PFSK-1 (cell line): ENCODE data around the gene RNF175.

ENCODE experiments used
- FOXP2 ChIP-seq: optimal IDR thresholded peaks from 2 replicates; pipeline ENCODE3; 2011; ENCODE audit warnings: borderline replicate concordance, control low read depth, inconsistent platforms; ENCODE audit not compliant: insufficient read depth; ENCODE audit errors: extremely low read length, extremely low read depth
- POLR2AphosphoS5 ChIP-seq: IDR thresholded peaks from 2 replicates; pipeline ENCODE4 v1.6.1; 2012; ENCODE audit warnings: low read depth, mild to moderate bottlenecking, control low read depth, low read length, moderate library complexity
- SIN3A ChIP-seq: IDR thresholded peaks from 2 replicates; pipeline ENCODE4 v1.6.1; 2012; ENCODE audit warnings: mild to moderate bottlenecking, low read length, moderate library complexity, borderline replicate concordance; ENCODE audit not compliant: insufficient read depth
- TAF1 ChIP-seq: IDR thresholded peaks from 2 replicates; pipeline ENCODE4 v1.6.1; 2012; ENCODE audit warnings: low read length, control low read depth, borderline replicate concordance; ENCODE audit not compliant: insufficient read depth
- TF ChIP-seq, protein P1 (sequence below), 2 experiments: IDR thresholded peaks; 2 replicates each; pipeline versions ENCODE4 v1.6.1 to v1.8.0; 2011 to 2012; ENCODE audit warnings: low read depth in 2 of 2, low read length in 2 of 2, control low read depth in 1 of 2, inconsistent platforms in 1 of 2, mild to moderate bottlenecking in 1 of 2, moderate library complexity in 1 of 2; ENCODE audit not compliant: insufficient read depth in 1 of 2

RNF175 gene

DNA sequence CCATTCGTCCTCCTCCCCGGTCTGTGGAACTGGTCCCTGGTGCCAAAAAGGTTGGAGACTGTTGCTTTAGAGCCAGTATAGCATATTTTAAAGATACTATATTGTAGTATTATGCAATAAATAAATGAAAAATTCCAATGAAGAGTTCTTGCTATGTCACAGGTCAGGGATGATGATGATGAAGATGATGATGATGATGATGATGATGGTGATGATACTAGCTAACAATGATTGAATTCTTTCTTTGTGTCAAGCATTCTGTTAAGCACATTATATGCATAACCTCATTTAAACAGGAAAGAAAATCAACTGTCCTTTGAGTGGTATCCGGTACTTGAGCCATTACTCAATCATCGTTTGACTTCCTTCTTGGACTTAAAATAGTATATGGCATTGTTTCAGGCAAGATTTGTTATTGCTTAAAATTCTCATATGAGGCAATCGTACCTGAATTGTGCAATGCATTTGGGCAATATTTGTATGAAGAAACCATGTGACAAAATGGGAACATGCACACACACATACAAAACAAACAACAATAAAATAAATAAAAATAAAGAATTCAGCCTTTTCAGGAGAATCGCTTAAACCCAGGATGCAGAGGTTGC is 98.5 kb downstream of the RNF175 start:
- TF ChIP-seq TAF1 (no peak), SIN3A (no peak), POLR2AphosphoS5 (no peak), FOXP2 (no peak)
- TF ChIP-seq, protein P1, sequence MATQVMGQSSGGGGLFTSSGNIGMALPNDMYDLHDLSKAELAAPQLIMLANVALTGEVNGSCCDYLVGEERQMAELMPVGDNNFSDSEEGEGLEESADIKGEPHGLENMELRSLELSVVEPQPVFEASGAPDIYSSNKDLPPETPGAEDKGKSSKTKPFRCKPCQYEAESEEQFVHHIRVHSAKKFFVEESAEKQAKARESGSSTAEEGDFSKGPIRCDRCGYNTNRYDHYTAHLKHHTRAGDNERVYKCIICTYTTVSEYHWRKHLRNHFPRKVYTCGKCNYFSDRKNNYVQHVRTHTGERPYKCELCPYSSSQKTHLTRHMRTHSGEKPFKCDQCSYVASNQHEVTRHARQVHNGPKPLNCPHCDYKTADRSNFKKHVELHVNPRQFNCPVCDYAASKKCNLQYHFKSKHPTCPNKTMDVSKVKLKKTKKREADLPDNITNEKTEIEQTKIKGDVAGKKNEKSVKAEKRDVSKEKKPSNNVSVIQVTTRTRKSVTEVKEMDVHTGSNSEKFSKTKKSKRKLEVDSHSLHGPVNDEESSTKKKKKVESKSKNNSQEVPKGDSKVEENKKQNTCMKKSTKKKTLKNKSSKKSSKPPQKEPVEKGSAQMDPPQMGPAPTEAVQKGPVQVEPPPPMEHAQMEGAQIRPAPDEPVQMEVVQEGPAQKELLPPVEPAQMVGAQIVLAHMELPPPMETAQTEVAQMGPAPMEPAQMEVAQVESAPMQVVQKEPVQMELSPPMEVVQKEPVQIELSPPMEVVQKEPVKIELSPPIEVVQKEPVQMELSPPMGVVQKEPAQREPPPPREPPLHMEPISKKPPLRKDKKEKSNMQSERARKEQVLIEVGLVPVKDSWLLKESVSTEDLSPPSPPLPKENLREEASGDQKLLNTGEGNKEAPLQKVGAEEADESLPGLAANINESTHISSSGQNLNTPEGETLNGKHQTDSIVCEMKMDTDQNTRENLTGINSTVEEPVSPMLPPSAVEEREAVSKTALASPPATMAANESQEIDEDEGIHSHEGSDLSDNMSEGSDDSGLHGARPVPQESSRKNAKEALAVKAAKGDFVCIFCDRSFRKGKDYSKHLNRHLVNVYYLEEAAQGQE (IDR thresholded peaks at IDR 0.05; ENCODE audit: insufficient read depth in 1 of 2, low read depth in 2 of 2, low read length in 2 of 2), result no peak
